HepG2 (cell line): Measurements from ENCODE around the gene TNS1. TPM values are rescaled to one million over a fixed set of nuclear protein-coding genes. Genes with fewer than 3 reads are reported as not detected.

Experiments used
- ATAC-seq: fragments of 200-7000 bp; cut with Tn5 transposase; 3 replicates; pipeline ENCODE4 v1.9.1; 2020; ENCODE audit warnings: mild to moderate bottlenecking, moderate library complexity
- BruUV-seq: library from RNA; stranded (reverse); fragments of 400-500 nt; replicated peaks from 2 replicates; lab custom pipeline; 2021; lab: Mats Ljungman, UMichigan
- CTCF ChIA-PET: fragments of 300-600 bp; formaldehyde crosslinking; extraction: SDS; loops from one replicate; lab custom pipeline; 2021; ENCODE audit warnings: low total read pairs, inconsistent platforms, low intra/inter-chr PET ratio; lab: Yijun Ruan, JAX
- POLR2A ChIA-PET: fragments of 350-600 bp; sonication (Branson Sonifier 250); formaldehyde crosslinking; loops from one replicate; lab custom pipeline; 2020; ENCODE audit warnings: antibody characterized with exemption, inconsistent platforms; lab: Yijun Ruan, JAX
- DNase-seq: peaks from one replicate; pipeline ENCODE4 v3.0.0-alpha.2; 2015; ENCODE audit warnings: low spot score
- FAIRE-seq: peaks from 3 replicates; lab custom pipeline; 2011; peaks lifted over from hg19 to GRCh38; lab: Jason Lieb, UNC
- H2AFZ ChIP-seq: one replicate; pipeline ENCODE4 v1.6.1; 2011; ENCODE audit warnings: low read length, inconsistent platforms
- H3K27ac ChIP-seq: fragments of 300-600 bp; 3 replicates; pipeline ENCODE4 v1.8.0; 2011; ENCODE audit warnings: mixed run types, mild to moderate bottlenecking, mixed read lengths, low read length, inconsistent platforms; ENCODE audit not compliant: insufficient read depth; ENCODE audit errors: extremely low read length
- H3K27me3 ChIP-seq, 2 experiments: fragments of 200-600 bp in 1 of 2; 2 replicates in 1 of 2; 3 replicates in 1 of 2; pipeline versions ENCODE4 v1.6.0 to v1.8.0; 2011; ENCODE audit warnings: low read length in 2 of 2, mild to moderate bottlenecking in 2 of 2, moderate library complexity in 2 of 2, inconsistent platforms in 1 of 2; ENCODE audit not compliant: insufficient read depth in 2 of 2, control insufficient read depth in 1 of 2
- H3K36me3 ChIP-seq, 2 experiments: fragments of 200-600 bp in 1 of 2; replicated peaks in 1 of 2; 2 replicates in 1 of 2; 3 replicates in 1 of 2; pipeline versions ENCODE4 v1.5.1 to v1.8.0; 2011; ENCODE audit warnings: low read length in 2 of 2, inconsistent platforms in 1 of 2; ENCODE audit not compliant: insufficient read depth in 2 of 2, control insufficient read depth in 1 of 2
- H3K4me1 ChIP-seq: 2 replicates; pipeline ENCODE4 v1.5.1; 2012; ENCODE audit warnings: low read length, inconsistent platforms; ENCODE audit not compliant: insufficient read depth
- H3K4me2 ChIP-seq: 2 replicates; pipeline ENCODE4 v1.6.0; 2011; ENCODE audit warnings: low read depth, low read length, inconsistent platforms
- H3K4me3 ChIP-seq, 3 experiments: fragments of 200-600 bp in 1 of 3; sonication (generic), shearing (Covaris generic) in 1 of 3; replicated peaks in 1 of 3; 2 replicates each; pipeline ENCODE4 v1.5.1; 2011 to 2016; ENCODE audit warnings: low read length in 3 of 3, inconsistent platforms in 2 of 3, low read depth in 2 of 3, mild to moderate bottlenecking in 2 of 3, control low read depth in 1 of 3, mixed read lengths in 1 of 3; ENCODE audit not compliant: insufficient read depth in 1 of 3
- H3K79me2 ChIP-seq: one replicate; pipeline ENCODE4 v1.6.1; 2011; ENCODE audit warnings: low read length, inconsistent platforms; ENCODE audit not compliant: insufficient read depth
- H3K9ac ChIP-seq: 2 replicates; pipeline ENCODE4 v1.6.0; 2011; ENCODE audit warnings: mild to moderate bottlenecking, low read depth, low read length, inconsistent platforms; ENCODE audit not compliant: insufficient read depth
- H3K9me3 ChIP-seq: 2 replicates; pipeline ENCODE4 v1.5.1; 2012; ENCODE audit warnings: mild to moderate bottlenecking, low read length
- H4K20me1 ChIP-seq: 2 replicates; pipeline ENCODE4 v1.6.0; 2011; ENCODE audit warnings: inconsistent platforms, mild to moderate bottlenecking, low read length, moderate library complexity; ENCODE audit not compliant: insufficient read depth
- ARNT2 ChIP-seq: sonication (generic); formaldehyde crosslinking; IDR thresholded peaks from 2 replicates; pipeline ENCODE4 v1.8.0; 2022; ENCODE audit warnings: mild to moderate bottlenecking, low read depth, missing genetic modification reagents, moderate library complexity
- CENPT ChIP-seq: sonication (generic); formaldehyde crosslinking; IDR thresholded peaks from 2 replicates; pipeline ENCODE4 v1.8.0; 2022; ENCODE audit warnings: low read depth, mild to moderate bottlenecking, moderate library complexity, missing genetic modification reagents
- GFI1 ChIP-seq: sonication (generic); formaldehyde crosslinking; IDR thresholded peaks from 2 replicates; pipeline ENCODE4 v1.5.0; 2020; ENCODE audit warnings: missing genetic modification reagents, mild to moderate bottlenecking, borderline replicate concordance
- KDM3A ChIP-seq: IDR thresholded peaks from 2 replicates; pipeline ENCODE4 v1.6.1; 2018; ENCODE audit warnings: low read depth, missing compliant biosample characterization
- KLF13 ChIP-seq: sonication (generic); formaldehyde crosslinking; IDR thresholded peaks from 2 replicates; pipeline ENCODE4 v1.4.0; 2020; ENCODE audit warnings: mild to moderate bottlenecking, missing genetic modification reagents
- SP1 ChIP-seq, 2 experiments: fragments of 450-650 bp in 1 of 2; sonication (generic) in 1 of 2; formaldehyde crosslinking in 1 of 2; IDR thresholded peaks; 2 replicates each; pipeline versions ENCODE4 v1.4.0 to v1.6.1; 2016 to 2020; ENCODE audit warnings: missing genetic modification reagents in 1 of 2
- TBP ChIP-seq: sonication (generic); formaldehyde crosslinking; IDR thresholded peaks from 2 replicates; pipeline ENCODE4 v1.5.0; 2020; ENCODE audit warnings: missing genetic modification reagents
- ZNF781 ChIP-seq: sonication (generic); formaldehyde crosslinking; IDR thresholded peaks from 2 replicates; pipeline ENCODE4 v1.5.1; 2020; ENCODE audit warnings: borderline replicate concordance, mild to moderate bottlenecking, missing genetic modification reagents; ENCODE audit errors: not compliant biosample characterization
- ZSCAN25 ChIP-seq: sonication (generic); formaldehyde crosslinking; IDR thresholded peaks from 2 replicates; pipeline ENCODE4 v1.8.0; 2022; ENCODE audit warnings: mild to moderate bottlenecking, missing genetic modification reagents
- WGBS: methylation state at CpG from one replicate; pipeline ENCODE4 v1.1.6; 2017; ENCODE audit warnings: low lambda C conversion rate; 5-methylcytosine and 5-hydroxymethylcytosine counted together
- in situ Hi-C: cut with HindIII; loops from 2 replicates; pipeline ENCODE4 v1.10.0; 2017; ENCODE audit warnings: low pct_unique_long_range_greater_than_20kb; ENCODE audit not compliant: extremely low pct_ligation_motif_present
- intact Hi-C: fragments of 100-400 bp; cut with micrococcal nuclease; formaldehyde crosslinking; loops from one replicate; pipeline ENCODE4 v1.10.0; 2022; ENCODE audit not compliant: unreplicated experiment
- polyA plus RNA-seq, 8 experiments: library from polyadenylated mRNA; depleted of rRNA in 3 of 8; stranded (reverse) in 7 of 8; unstranded in 1 of 8; fragments of >200 nt; fragmentation: Illumina TruSeq in 4 of 8; extraction: Trizol in 4 of 8; gene quantifications; 2 replicates each; pipeline versions ENCODE4 v1.2.1 to v1.2.3, GENCODE V29; 2011 to 2016; ENCODE audit warnings: low read depth in 4 of 8, missing spikeins in 1 of 8, mixed read lengths in 1 of 8; ENCODE audit not compliant: insufficient read depth in 1 of 8
- total RNA-seq, 5 experiments: library from RNA; depleted of rRNA; stranded (reverse); fragments of >200 nt; fragmentation: Illumina TruSeq; extraction: Trizol; gene quantifications; 2 replicates each; pipeline ENCODE4 v1.2.3, GENCODE V29; 2016; ENCODE audit warnings: low read depth in 1 of 5
- TF ChIP-seq, protein P1 (sequence below): sonication (generic); formaldehyde crosslinking; IDR thresholded peaks from 2 replicates; pipeline ENCODE4 v1.4.0; 2020; ENCODE audit warnings: missing genetic modification reagents, mild to moderate bottlenecking, borderline replicate concordance
- TF ChIP-seq, protein P2 (sequence below): sonication (generic); formaldehyde crosslinking; IDR thresholded peaks from 2 replicates; pipeline ENCODE4 v1.5.0; 2020; ENCODE audit warnings: mild to moderate bottlenecking, missing genetic modification reagents

The TNS1 gene
- total and polyA plus RNA-seq, 2 of the 13 experiments (the other 11 are each of a cell fraction or from before 2014, with no cell fraction given): 1.9 to 118 TPM

GRCh38 chr2:217944923-217945322, 57.9 kb downstream of the TNS1 start:
- Histone ChIP-seq H3K9me3 (no peaks in the 10 kb centered on the region), H3K27me3 (peaks cover 8 to 55% of the 10 kb centered on the region in 2 experiments; a peak in 4 of 5 replicates), H2AFZ (no peak overlapping the region), H3K4me1 (peaks cover 64% of the 10 kb centered on the region), H3K27ac (no peak overlapping the region), H4K20me1 (peaks cover 12% of the 10 kb centered on the region; the same call in 1 of the 2 replicates), H3K79me2 (peaks cover 20% of the 10 kb centered on the region), H3K9ac (no peak overlapping the region), H3K4me3 (no peak overlapping the region), H3K4me2 (no peak overlapping the region), H3K36me3 (no peaks in the 10 kb centered on the region)
- intact Hi-C loops (loop anchor here (1.0 to 5.0 kb wide), 2 partner anchors 43 kb away; no protein-coding TSS in a partner anchor), in situ Hi-C loops (no loop called here)
- no peak for TF ChIP-seq KLF13 (CRISPR knock-in tag)
- no peak for TF ChIP-seq SP1 (IDR thresholded peaks at IDR 0.05)
- TF ChIP-seq SP1 (CRISPR knock-in tag; IDR thresholded peaks at IDR 0.05): no peak
- TF ChIP-seq ZSCAN25 (CRISPR knock-in tag): no peak
- ChIA-PET POLR2A (interaction anchor here (0.8 to 1.2 kb wide), 2 partner anchors 36 to 155 kb away, joined by 3 read pairs; no protein-coding TSS in a partner anchor), CTCF (no interaction called here)
- BruUV-seq: no TSS peak
- 46% methylated on average over 8 of the region's 8 CpGs for WGBS
- no peak for ATAC-seq
- no peak for FAIRE-seq
- DNase-seq: no peak

- peaks cover 14% of the 10 kb centered on the region; the same call in 1 of the 2 replicates for H4K20me1 ChIP-seq
- DNase-seq: no peak
- H3K79me2 ChIP-seq: peaks cover 20% of the 10 kb centered on the region
- FAIRE-seq: peak; percentile 18
- H3K9me3 ChIP-seq: no peaks in the 10 kb centered on the region
- intact Hi-C loops: loop anchor here (1.0 to 5.0 kb wide), 2 partner anchors 42 to 44 kb away; no protein-coding TSS in a partner anchor
- ChIA-PET CTCF (no interaction called here), POLR2A (interaction anchor here (0.8 to 1.6 kb wide), 3 partner anchors 35 to 154 kb away, joined by 3 to 8 read pairs (median 3); no protein-coding TSS in a partner anchor)
- in situ Hi-C loops: no loop called here
- H3K4me1 ChIP-seq: peaks cover 64% of the 10 kb centered on the region
- TF ChIP-seq GFI1 (CRISPR knock-in tag): 0 out of 2 replicates have a peak, but pooled peaks have one; percentile 11
- TF ChIP-seq CENPT: no peak
- 0 out of 2 replicates have a peak, but pooled peaks have one; percentile 1 for TF ChIP-seq KDM3A (CRISPR knock-in tag)
- TF ChIP-seq ZNF781: no peak
- no peak for TF ChIP-seq TBP (CRISPR knock-in tag)
- TF ChIP-seq, protein P1, sequence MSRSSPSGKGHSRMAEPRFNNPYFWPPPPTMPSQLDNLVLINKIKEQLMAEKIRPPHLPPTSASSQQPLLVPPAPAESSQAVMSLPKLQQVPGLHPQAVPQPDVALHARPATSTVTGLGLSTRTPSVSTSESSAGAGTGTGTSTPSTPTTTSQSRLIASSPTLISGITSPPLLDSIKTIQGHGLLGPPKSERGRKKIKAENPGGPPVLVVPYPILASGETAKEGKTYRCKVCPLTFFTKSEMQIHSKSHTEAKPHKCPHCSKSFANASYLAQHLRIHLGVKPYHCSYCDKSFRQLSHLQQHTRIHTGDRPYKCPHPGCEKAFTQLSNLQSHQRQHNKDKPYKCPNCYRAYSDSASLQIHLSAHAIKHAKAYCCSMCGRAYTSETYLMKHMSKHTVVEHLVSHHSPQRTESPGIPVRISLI (CRISPR knock-in tag): 0 out of 2 replicates have a peak, but pooled peaks have one; percentile 4
- TF ChIP-seq, protein P2, sequence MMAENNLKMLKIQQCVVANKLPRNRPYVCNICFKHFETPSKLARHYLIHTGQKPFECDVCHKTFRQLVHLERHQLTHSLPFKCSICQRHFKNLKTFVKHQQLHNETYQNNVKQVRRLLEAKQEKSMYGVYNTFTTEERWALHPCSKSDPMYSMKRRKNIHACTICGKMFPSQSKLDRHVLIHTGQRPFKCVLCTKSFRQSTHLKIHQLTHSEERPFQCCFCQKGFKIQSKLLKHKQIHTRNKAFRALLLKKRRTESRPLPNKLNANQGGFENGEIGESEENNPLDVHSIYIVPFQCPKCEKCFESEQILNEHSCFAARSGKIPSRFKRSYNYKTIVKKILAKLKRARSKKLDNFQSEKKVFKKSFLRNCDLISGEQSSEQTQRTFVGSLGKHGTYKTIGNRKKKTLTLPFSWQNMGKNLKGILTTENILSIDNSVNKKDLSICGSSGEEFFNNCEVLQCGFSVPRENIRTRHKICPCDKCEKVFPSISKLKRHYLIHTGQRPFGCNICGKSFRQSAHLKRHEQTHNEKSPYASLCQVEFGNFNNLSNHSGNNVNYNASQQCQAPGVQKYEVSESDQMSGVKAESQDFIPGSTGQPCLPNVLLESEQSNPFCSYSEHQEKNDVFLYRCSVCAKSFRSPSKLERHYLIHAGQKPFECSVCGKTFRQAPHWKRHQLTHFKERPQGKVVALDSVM (CRISPR knock-in tag): 0 out of 2 replicates have a peak, but pooled peaks have one; percentile 8
- 0 out of 2 replicates have a peak, but pooled peaks have one; percentile 34 for TF ChIP-seq ARNT2 (CRISPR knock-in tag)
- H3K27me3 ChIP-seq: peaks cover 8 to 53% of the 10 kb centered on the region in 2 experiments; a peak in 4 of 5 replicates
- ATAC-seq: no peak
- H3K4me2 ChIP-seq: peak overlapping the region; percentile 98
- H3K36me3 ChIP-seq: no peaks in the 10 kb centered on the region
- WGBS: 13% methylated on average over 3 of the region's 3 CpGs
- no peak overlapping the region for H3K27ac ChIP-seq
- no peak overlapping the region; the same call in 1 of the 2 replicates for H3K9ac ChIP-seq
- no peak overlapping the region for H2AFZ ChIP-seq
- no TSS peak for BruUV-seq
- H3K4me3 ChIP-seq: peak overlapping the region; percentile 29 to 92 (median 36); a peak in 4 of 6 replicates
Observed at GRCh38 chr2:217944366-217944765, 58.4 kb downstream of the TNS1 start.
